Stimulated activated CD4-positive, alpha-beta T cell treated with anti-CD3 and anti-CD28 coated beads, Interleukin-4, amount 100 ng/mL, for 48 hours (primary cell): ENCODE results near the gene JAKMIP2.
A peak's percentile ranks its signal among the peaks of the same experiment; 100 is the strongest.
"Not testable (repeated sequence)": the region's sequence is repeated elsewhere in the genome, so short reads cannot be mapped to it uniquely, and the experiment has no call there.

ENCODE experiments used
- DNase-seq, 2 donors: peaks; one replicate each; pipeline ENCODE4 v3.0.0-alpha.2; 2020; ENCODE audit warnings: low read depth in 2 of 2

JAKMIP2 gene

GRCh38 chr5:147782110-147783028 is at the start of gene JAKMIP2:
TSS of gene JAKMIP2 (minus strand) at chr5:147782728. CDS start at chr5:147671806, 110,922 bp downstream.
- DNase-seq = peak; percentile 61 to 86

GRCh38 chr5:147831465-147831864 is 48.9 kb upstream of the JAKMIP2 start, which contains the start of gene SPINK1:
TSS of gene SPINK1 (minus strand) at chr5:147831671. CDS start at chr5:147831577, 94 bp downstream.
- no peak for DNase-seq

GRCh38 chr5:147830035-147830434 is 47.5 kb upstream of the JAKMIP2 start:
- DNase-seq = no peak

GRCh38 chr5:147827017-147827416 is 44.5 kb upstream of the JAKMIP2 start:
- not testable (repeated sequence) for DNase-seq

- no peak for DNase-seq
Measured at GRCh38 chr5:147826361-147826760, 43.8 kb upstream of the JAKMIP2 start.

- DNase-seq = peak; percentile 4 to 5
Measured at GRCh38 chr5:147822686-147823491, 40.4 kb upstream of the JAKMIP2 start.

GRCh38 chr5:147822222-147822621 is 39.7 kb upstream of the JAKMIP2 start:
- DNase-seq = not testable (repeated sequence)

GRCh38 chr5:147821766-147822165 is 39.2 kb upstream of the JAKMIP2 start:
- DNase-seq = no peak

- no peak for DNase-seq
Measured at GRCh38 chr5:147819261-147819770, 36.8 kb upstream of the JAKMIP2 start.

GRCh38 chr5:147818290-147818689 is 35.8 kb upstream of the JAKMIP2 start:
- no peak for DNase-seq

GRCh38 chr5:147813696-147814095 is 31.2 kb upstream of the JAKMIP2 start:
- DNase-seq = no peak

- no peak for DNase-seq
Measured at GRCh38 chr5:147809830-147810666, 27.5 kb upstream of the JAKMIP2 start.

GRCh38 chr5:147805030-147805454 is 22.5 kb upstream of the JAKMIP2 start:
- peak in 1 of 2 donors; percentile 11 for DNase-seq

- no peak for DNase-seq
Measured at GRCh38 chr5:147804334-147804733, 21.8 kb upstream of the JAKMIP2 start.

- DNase-seq = no peak
Measured at GRCh38 chr5:147803926-147804325, 21.4 kb upstream of the JAKMIP2 start.

- not testable (repeated sequence) for DNase-seq
Measured at GRCh38 chr5:147803161-147803560, 20.6 kb upstream of the JAKMIP2 start.

GRCh38 chr5:147801461-147801860 is 18.9 kb upstream of the JAKMIP2 start:
- no peak for DNase-seq

GRCh38 chr5:147800491-147800890 is 18.0 kb upstream of the JAKMIP2 start:
- no peak for DNase-seq

GRCh38 chr5:147796556-147797308 is 14.2 kb upstream of the JAKMIP2 start:
- no peak for DNase-seq

GRCh38 chr5:147791181-147791580 is 8.7 kb upstream of the JAKMIP2 start:
- DNase-seq = no peak
